Measurements from ENCODE around the gene PERP.

Gene PERP

DNA sequence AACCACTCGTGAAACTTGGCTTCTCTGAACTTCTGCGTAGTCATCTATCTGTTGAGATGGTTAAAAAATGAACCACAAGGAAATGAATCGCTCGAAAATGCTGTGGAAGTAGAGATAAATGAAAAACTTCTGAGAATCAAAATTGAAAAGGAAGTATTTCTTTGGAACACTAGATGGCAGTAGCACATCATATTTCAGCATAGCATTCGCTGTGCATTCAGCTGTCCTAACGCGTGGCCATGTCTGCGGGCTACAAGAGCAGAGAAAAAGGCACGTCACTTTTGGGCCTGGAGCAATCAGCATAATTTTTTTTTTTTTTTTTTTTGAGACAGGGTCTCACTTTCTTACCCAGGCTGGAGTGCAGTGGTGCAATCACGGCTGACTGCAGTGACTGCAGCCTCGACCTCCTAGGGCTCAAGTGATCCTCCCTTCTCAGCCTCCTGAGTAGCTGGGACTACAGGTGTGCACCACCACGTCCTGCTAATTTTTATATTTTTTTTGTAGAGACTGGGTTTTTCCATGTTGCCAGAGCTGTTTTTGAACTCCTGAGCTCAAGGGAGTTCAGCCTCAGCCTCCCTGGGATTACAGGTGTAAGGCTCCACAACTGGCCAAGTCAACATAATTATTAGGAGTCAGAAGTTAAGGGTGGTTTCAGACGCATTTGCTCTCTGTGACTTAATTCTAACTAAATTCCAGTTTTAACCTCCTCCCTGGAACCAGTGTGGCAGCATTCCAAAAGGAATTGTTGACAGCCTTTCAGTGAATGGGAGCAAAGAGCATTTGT lies 8.8 kb upstream of the PERP start:
- H3K36me3 ChIP-seq (ENCODE audit: control insufficient read depth, insufficient read depth, low read length), result no peaks in the 10 kb centered on the region
- H3K27me3 ChIP-seq (ENCODE audit: control insufficient read depth, insufficient read depth, low read length), result no peaks in the 10 kb centered on the region
- H3K9me3 ChIP-seq (ENCODE audit: control insufficient read depth, low read length), result no peaks in the 10 kb centered on the region
- no peak overlapping the region for H3K9ac ChIP-seq (ENCODE audit: low read length)
- peaks cover 5% of the 10 kb centered on the region for H3K4me1 ChIP-seq (ENCODE audit: control insufficient read depth, insufficient read depth, low read length)
- no peak overlapping the region for H3K4me3 ChIP-seq (ENCODE audit: low read length)

GRCh38 chr6:138115201-138115600 lies 8.0 kb upstream of the PERP start:
- Histone ChIP-seq H3K4me1 (ENCODE audit: control insufficient read depth, insufficient read depth, low read length) (peaks cover 5% of the 10 kb centered on the region), H3K9me3 (ENCODE audit: control insufficient read depth, low read length) (no peaks in the 10 kb centered on the region), H3K4me3 (ENCODE audit: low read length) (no peak overlapping the region), H3K9ac (ENCODE audit: low read length) (no peak overlapping the region), H3K36me3 (ENCODE audit: control insufficient read depth, insufficient read depth, low read length) (no peaks in the 10 kb centered on the region), H3K27me3 (ENCODE audit: control insufficient read depth, insufficient read depth, low read length) (no peaks in the 10 kb centered on the region)

- Histone ChIP-seq H3K9me3 (ENCODE audit: control insufficient read depth, low read length) (no peaks in the 10 kb centered on the region), H3K27me3 (ENCODE audit: control insufficient read depth, insufficient read depth, low read length) (no peaks in the 10 kb centered on the region), H3K4me3 (ENCODE audit: low read length) (no peak overlapping the region), H3K4me1 (ENCODE audit: control insufficient read depth, insufficient read depth, low read length) (peaks cover 5% of the 10 kb centered on the region), H3K36me3 (ENCODE audit: control insufficient read depth, insufficient read depth, low read length) (no peaks in the 10 kb centered on the region), H3K9ac (ENCODE audit: low read length) (no peak overlapping the region)
Observed at GRCh38 chr6:138113588-138114210, 6.5 kb upstream of the PERP start.

DNA sequence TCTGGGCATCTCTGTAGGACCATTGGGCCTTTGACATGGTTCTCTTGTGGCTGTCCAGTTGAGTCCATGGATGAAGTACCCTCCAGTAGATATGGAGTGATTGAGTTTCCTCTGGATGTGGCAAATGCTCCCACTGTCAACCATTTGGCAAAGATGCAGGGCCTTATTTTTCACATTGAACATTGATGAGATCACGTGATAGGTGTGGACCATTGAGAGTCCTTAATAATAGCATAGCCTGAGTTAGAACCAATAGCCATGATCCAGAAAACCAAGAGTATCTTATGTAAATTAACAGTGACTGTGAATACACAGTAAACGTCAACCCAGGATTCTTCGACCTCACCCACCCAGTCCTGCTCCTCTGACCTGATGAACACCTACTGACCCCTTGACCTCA lies 3.0 kb upstream of the PERP start:
- no peaks in the 10 kb centered on the region for H3K9me3 ChIP-seq (ENCODE audit: control insufficient read depth, low read length)
- no peak overlapping the region for H3K4me3 ChIP-seq (ENCODE audit: low read length)
- H3K9ac ChIP-seq (ENCODE audit: low read length), result no peak overlapping the region
- H3K4me1 ChIP-seq (ENCODE audit: control insufficient read depth, insufficient read depth, low read length), result no peaks in the 10 kb centered on the region
- no peaks in the 10 kb centered on the region for H3K27me3 ChIP-seq (ENCODE audit: control insufficient read depth, insufficient read depth, low read length)
- H3K36me3 ChIP-seq (ENCODE audit: control insufficient read depth, insufficient read depth, low read length), result no peaks in the 10 kb centered on the region

DNA sequence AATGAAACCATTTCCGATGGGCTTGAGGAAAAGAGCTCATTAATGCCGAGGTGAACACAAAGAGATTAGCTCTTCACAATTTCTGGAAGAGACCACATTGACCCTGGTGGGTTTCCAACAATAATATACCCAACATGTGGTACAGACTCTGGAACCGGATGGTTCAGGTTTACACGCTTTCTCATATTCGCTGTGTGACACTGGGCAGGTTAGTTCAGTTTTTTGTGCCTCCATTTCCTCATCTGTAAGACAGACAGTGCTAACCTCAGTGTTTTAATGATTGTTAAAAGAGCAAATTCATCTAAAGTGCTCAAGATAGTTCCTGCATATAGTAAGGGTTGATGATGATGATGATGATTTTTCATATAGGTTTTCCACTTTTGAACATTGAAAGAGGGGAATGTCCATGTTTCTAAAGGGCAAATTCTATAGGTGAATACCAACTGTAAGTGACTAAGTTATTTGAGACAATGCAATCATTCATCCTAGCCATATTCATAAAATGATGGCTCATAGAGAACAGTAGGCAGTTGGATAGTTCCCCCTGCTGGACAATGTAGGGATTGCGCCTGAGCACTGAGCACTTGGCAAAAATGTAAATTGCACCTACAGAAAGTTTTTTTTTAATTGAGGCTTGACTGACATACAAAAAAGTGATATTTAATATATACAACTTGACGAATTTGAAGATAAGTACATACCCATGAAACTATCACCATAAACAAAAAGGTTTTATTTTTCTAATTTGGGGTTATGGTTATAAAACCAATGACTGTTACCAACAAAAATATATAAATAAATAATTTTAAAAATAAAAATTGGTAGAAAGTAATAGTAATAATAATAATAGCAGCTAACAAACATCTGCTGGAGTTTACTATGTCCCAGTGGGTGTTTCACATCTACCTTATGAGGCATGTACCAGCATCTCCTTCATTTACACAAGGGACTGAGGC lies 2.1 kb upstream of the PERP start:
- Histone ChIP-seq H3K4me3 (ENCODE audit: low read length) (no peak overlapping the region), H3K9me3 (ENCODE audit: control insufficient read depth, low read length) (no peaks in the 10 kb centered on the region), H3K4me1 (ENCODE audit: control insufficient read depth, insufficient read depth, low read length) (no peaks in the 10 kb centered on the region), H3K9ac (ENCODE audit: low read length) (no peak overlapping the region), H3K27me3 (ENCODE audit: control insufficient read depth, insufficient read depth, low read length) (no peaks in the 10 kb centered on the region), H3K36me3 (ENCODE audit: control insufficient read depth, insufficient read depth, low read length) (no peaks in the 10 kb centered on the region)

DNA sequence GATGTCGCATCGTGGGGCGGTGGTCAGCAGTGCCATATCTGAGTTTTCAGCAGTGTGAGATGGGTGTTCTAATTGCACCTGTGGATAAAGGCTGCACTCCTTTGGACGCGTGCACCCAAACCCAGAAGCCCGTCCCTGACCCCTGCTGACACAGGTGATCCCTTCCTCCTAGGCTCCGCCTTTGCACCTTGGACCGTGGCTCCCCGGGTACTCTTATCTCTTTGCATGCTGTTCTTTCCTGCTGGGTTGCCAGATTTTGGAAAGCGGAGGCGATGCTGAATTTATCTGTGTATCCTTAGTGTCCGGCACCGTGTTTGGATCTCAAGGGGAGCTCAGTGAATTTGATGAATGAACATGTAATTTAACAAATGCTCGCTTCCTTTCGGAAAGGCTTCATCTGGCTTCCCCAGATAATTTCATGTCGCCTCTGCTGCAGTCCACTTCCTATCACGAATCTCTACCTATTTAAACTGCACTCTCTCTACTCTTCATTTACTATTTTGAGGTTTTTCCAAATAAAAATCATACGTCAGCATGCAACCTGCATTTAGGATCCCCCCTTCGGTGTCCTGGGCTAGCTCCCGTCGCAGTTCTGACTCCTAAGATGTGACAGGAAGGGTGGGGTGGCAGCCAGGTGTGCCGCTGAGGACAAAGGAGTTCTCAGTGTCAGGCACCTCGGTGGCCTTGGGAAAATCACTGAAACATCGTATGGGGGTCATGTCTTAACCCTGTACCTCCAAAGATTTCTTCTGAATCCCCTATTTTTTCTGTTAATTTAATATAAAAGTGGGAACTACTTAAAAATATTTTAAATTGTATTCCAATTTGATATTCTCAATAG lies 753 bp upstream of the PERP start:
- H3K36me3 ChIP-seq (ENCODE audit: control insufficient read depth, insufficient read depth, low read length), result no peaks in the 10 kb centered on the region
- H3K4me1 ChIP-seq (ENCODE audit: control insufficient read depth, insufficient read depth, low read length), result no peaks in the 10 kb centered on the region
- H3K9ac ChIP-seq (ENCODE audit: low read length), result peak overlapping the region; percentile 87
- H3K27me3 ChIP-seq (ENCODE audit: control insufficient read depth, insufficient read depth, low read length), result no peaks in the 10 kb centered on the region
- no peaks in the 10 kb centered on the region for H3K9me3 ChIP-seq (ENCODE audit: control insufficient read depth, low read length)
- peak overlapping the region; percentile 57 for H3K4me3 ChIP-seq (ENCODE audit: low read length)

GRCh38 chr6:138106665-138107077 lies 548 bp downstream of the PERP start:
- Histone ChIP-seq H3K4me1 (ENCODE audit: control insufficient read depth, insufficient read depth, low read length) (no peaks in the 10 kb centered on the region), H3K27me3 (ENCODE audit: control insufficient read depth, insufficient read depth, low read length) (no peaks in the 10 kb centered on the region), H3K9ac (ENCODE audit: low read length) (peak overlapping the region; percentile 87)

DNA sequence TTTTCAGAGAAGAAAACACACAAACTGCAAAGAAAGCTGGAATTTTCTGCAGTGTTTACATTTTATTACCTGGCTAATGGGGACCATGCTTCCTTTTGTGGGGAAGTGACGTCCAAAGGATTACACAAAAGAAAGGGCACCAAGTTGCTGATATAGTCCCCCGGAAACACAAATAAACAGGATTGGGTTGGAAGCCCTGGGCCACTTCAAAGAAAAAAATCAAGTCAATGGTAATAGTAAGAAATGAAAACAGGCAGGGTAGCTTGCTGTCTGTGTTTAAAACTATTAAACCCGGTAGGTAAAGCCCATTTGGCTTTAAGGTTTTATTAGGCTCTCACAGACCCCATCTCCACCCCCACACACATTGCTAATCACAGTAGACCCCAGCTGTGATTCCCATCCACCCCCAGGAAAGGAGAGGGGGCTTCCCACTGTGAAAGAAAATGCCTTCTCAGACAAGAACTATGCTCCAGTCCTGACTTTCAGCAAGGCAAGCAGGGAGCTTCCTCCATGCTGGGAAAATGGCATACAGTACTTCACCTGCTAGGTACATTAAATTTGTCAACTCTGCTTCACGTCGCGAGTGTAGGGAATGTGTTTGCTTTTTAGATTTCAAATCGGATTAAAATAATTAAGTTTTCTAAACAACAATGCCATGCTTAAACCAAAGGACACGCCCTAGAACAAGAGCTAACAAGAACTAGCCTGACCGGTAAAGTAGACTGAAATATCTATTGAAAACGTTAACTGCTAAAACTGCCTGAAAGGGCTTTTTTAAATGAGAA lies 1.1 kb downstream of the PERP start:
- Histone ChIP-seq H3K27me3 (ENCODE audit: control insufficient read depth, insufficient read depth, low read length) (no peaks in the 10 kb centered on the region), H3K36me3 (ENCODE audit: control insufficient read depth, insufficient read depth, low read length) (no peaks in the 10 kb centered on the region), H3K4me1 (ENCODE audit: control insufficient read depth, insufficient read depth, low read length) (no peaks in the 10 kb centered on the region), H3K9me3 (ENCODE audit: control insufficient read depth, low read length) (no peaks in the 10 kb centered on the region), H3K4me3 (ENCODE audit: low read length) (peak overlapping the region; percentile 34), H3K9ac (ENCODE audit: low read length) (peak overlapping the region; percentile 87)

More at GRCh38 chr6:138106665-138107077, 548 bp downstream of the PERP start:
- H3K9me3 ChIP-seq (ENCODE audit: control insufficient read depth, low read length), result no peaks in the 10 kb centered on the region
- H3K36me3 ChIP-seq (ENCODE audit: control insufficient read depth, insufficient read depth, low read length), result no peaks in the 10 kb centered on the region
- peak overlapping the region; percentile 34 for H3K4me3 ChIP-seq (ENCODE audit: low read length)

- peak overlapping the region; percentile 87 for H3K9ac ChIP-seq (ENCODE audit: low read length)
- H3K4me1 ChIP-seq (ENCODE audit: control insufficient read depth, insufficient read depth, low read length), result no peaks in the 10 kb centered on the region
- no peaks in the 10 kb centered on the region for H3K9me3 ChIP-seq (ENCODE audit: control insufficient read depth, low read length)
- H3K4me3 ChIP-seq (ENCODE audit: low read length), result peak overlapping the region; percentile 34
- H3K27me3 ChIP-seq (ENCODE audit: control insufficient read depth, insufficient read depth, low read length), result no peaks in the 10 kb centered on the region
- H3K36me3 ChIP-seq (ENCODE audit: control insufficient read depth, insufficient read depth, low read length), result no peaks in the 10 kb centered on the region
Observed at GRCh38 chr6:138105446-138105845, 1.8 kb downstream of the PERP start.

- Histone ChIP-seq H3K9ac (ENCODE audit: low read length) (peak overlapping the region; percentile 26), H3K4me1 (ENCODE audit: control insufficient read depth, insufficient read depth, low read length) (peaks cover 3% of the 10 kb centered on the region), H3K9me3 (ENCODE audit: control insufficient read depth, low read length) (no peaks in the 10 kb centered on the region), H3K4me3 (ENCODE audit: low read length) (peak overlapping the region; percentile 34), H3K36me3 (ENCODE audit: control insufficient read depth, insufficient read depth, low read length) (no peaks in the 10 kb centered on the region), H3K27me3 (ENCODE audit: control insufficient read depth, insufficient read depth, low read length) (no peaks in the 10 kb centered on the region)
Observed at GRCh38 chr6:138104618-138105213, 2.5 kb downstream of the PERP start.
